HG03175 (cell line): ENCODE measurements around the gene CEP128.

ENCODE experiments used
- ATAC-seq: cut with Tn5 transposase; IDR thresholded peaks from one replicate; pipeline ENCODE4 v1.9.1; 2021; ENCODE audit warnings: mild to moderate bottlenecking, moderate library complexity; ENCODE audit not compliant: unreplicated experiment

CEP128 gene

GRCh38 chr14:80780500-80780899, 161.0 kb downstream of the CEP128 start:
- no peak for ATAC-seq

DNA sequence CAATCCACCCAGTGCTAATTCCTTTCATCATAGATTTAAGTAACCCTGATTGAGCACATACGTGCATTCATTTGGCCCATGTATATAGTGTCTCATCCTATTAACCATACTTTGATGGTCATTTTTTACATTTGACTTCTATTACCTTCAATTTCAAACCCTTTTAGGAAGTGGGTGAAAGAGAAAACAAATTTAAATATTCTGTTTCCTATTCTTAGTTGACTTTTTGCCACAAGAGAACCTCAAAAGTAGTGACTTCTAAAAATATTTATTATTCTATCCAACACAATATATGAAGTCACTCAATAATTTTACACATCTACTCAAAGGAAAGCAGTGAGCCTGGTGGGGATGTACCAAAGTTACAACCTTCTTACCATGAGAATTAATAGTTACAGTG, 164.9 kb downstream of the CEP128 start:
- no peak for ATAC-seq

DNA sequence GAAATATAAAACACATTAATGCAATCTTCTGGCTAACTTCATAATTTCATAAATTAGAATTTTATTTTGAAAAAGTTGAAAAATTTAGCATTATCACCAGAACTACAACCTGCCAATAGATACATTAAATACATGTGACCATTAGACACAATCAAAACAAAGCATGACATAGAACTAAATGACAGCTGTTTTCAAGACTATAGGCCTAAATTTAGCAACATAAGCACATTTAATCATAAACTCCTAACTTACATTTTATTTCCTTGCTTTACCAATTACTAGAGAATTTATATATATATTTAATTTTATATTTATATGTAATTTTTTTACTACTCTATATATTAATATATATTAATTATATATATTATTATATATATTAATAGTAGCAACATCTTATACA, 165.4 kb downstream of the CEP128 start:
- no peak for ATAC-seq

GRCh38 chr14:80772504-80772903, 169.0 kb downstream of the CEP128 start:
- ATAC-seq: no peak

- no peak for ATAC-seq
These were observed 170.3 kb downstream of the CEP128 start for GRCh38 chr14:80771201-80771600.

DNA sequence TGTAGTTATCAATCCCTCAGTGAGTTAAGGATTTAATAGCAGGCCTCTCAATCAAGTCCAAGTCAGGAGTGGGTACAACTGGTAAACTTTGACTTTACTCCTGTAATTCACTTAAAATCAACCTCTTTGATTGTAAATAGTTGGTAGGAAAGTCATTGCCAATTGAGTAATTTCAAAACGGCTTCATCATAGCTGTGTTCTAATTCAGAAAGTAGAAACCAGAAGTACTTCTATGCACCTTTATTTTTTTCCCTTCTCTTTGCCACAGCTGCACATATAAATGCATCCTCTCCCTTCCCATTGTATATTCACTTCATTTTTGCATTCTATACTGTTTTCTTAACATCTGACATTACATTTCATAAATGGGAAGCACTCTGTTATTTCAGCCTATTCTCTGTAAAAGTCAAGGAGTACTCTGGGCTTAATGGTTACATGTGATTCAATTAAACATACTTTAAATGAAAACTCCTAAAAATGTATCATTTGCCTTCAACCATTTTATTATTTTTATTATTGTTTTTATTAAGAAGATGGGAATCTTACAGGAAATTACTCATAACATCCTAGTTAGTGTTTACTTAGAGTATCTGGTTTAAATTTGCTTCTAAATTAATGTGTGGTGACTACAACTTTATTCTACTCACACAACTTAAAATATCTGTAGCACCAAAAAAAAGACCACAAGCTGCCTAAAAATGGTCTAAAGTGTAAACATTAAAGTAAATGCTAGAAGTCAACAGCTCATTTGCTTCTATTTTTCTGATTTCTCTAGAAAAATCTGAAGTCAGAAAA, 171.2 kb downstream of the CEP128 start:
- ATAC-seq: no peak

DNA sequence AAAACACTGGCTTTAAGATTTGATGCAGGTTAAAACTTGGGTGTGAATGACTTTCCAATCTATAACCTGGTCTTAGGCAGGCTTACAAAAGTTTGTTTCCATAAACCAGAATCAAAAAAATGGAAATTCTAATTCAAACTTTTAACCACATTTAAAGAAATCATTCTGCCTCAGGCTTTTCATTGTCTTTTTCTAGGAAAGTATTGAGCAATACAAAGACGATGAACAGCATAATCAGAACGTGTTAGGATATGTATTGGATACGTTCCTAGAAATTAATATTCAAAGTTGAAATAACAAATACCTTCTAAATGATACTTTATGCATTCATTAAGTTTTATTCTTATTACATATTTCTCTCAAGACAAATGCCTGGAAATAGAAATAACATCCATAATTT, 172.9 kb downstream of the CEP128 start:
- ATAC-seq: no peak

DNA sequence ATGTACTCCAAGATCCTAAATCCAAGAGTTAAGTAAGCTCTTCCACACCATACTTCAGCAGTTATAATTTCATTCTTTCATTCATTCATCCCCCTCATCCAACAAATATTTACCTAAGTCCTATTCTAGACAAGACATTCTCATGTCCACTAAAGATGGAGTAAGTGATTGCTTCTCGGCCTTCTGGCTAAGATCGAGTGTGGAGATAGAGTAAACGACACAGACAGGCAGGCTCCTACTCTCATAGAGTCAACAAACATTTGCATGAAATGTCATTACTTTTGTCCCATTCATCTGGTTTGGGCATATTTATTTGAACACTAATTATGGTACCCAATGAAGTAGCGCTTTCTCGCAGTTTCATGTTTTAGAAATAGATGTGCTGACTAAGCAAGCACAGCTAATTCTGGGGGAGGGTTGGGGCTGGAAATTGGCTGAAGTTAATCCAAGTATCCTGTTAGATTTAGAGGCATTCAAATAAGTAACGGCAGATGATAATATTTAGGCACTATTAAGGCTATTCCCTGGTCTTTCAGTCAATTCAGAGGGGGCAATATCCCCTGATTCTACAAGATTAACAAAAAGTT, 176.5 kb downstream of the CEP128 start:
- ATAC-seq: no peak

DNA sequence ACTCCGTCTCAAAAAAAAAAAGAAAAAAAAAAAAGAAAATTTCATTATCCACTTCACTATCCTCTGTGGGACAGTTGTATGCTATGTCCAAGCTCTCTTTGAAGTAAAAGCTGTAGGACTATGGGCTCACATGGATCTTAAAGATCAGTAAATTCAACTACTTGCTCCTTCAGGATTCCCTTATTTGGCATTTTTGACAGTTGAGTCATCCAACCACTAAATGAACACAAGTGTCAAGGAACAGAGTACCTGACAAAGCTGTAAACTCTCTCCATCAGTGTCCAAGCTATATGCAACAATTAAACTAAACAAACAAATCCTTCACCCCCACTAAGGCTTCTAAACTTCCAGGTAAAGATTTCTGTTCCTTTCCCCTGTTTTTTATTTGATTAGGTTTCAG, 177.0 kb downstream of the CEP128 start:
- ATAC-seq: no peak

DNA sequence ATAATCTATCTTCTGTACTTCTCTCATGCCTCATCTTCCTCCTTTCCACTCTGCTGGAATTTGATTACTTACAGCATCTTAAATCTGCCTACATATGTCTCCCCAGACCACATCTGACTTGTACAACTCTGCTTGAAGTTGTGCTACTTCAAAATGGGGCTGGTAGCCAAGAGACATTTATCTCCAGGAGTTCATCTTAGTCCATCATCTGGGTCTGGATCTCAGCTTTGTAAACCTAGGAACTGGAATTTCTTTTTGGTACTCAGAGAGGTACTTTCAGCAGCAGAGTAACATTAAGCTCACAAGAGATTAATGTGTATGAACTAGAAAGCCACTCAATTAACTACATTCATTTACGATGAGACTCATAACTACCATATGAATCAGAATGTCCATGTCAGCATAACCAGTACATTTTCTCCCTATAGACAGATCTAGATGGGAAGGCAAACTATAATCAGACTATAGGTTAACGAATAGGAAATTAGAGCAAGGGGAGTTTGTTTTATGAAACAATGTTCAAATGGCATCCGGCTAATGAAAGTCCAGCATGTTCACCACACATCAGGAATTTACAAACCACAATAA, 178.8 kb downstream of the CEP128 start:
- ATAC-seq: no peak

DNA sequence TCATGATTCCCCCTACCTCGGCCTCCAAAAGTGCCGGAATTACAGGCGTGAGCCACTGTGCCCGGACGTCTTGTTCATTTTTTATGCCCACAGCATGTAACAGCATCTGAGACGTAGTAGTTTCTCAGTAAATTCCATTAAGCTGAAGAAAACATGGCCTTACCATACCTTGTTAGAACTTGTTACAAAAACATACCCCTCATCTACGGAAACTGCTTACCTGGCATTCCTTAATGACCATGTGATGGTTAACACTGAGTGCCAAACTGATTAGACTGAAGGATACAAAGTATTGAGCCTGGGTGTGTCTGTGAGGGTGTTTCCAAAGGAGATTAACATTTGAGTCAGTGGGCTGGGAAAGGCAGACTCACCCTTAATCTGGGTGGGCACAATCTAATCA, 186.8 kb downstream of the CEP128 start:
- ATAC-seq: no peak

- ATAC-seq: no peak
These were observed 190.3 kb downstream of the CEP128 start for GRCh38 chr14:80751285-80751684.

GRCh38 chr14:80726211-80726610, 215.3 kb downstream of the CEP128 start:
- ATAC-seq: no peak

GRCh38 chr14:80718940-80719339, 222.6 kb downstream of the CEP128 start:
- ATAC-seq: no peak

GRCh38 chr14:80714474-80714873, 227.1 kb downstream of the CEP128 start:
- ATAC-seq: no peak

DNA sequence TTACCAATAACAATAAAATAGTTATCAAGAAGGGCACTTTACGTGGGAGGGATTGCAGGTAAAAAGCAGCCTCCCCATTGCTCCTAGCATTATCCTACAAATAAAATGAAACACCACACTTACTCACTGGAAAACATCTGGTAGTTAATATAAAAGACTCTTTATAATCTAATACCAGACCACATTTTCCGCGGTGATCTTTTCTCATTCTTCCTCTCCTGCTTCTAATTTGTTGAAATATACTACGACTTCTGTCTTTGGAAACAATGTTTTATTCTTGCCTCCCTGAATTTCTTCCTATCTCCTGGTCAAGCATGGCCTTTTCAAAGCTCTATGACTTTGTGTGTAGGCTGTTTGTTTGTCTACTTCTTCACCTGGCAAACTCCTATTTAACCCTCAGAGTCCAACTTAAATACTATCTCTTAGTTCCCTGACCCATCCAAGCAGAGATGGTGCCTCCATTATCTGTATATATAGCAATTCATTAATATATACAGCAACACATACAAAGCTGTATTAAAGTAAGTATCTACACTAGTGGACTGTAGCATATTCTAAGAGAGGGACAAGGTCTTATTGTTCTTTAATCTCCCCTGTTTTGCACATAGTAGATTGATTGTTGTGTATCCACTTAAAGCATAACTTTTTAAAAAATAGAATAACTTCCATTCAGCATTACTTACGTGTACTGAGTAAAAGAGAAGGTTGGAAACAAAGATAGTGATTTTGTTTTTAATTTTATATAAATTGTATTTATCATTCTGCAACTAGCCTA, 228.3 kb downstream of the CEP128 start:
- no peak for ATAC-seq

GRCh38 chr14:80705241-80705980, 236.1 kb downstream of the CEP128 start:
- ATAC-seq: no peak

DNA sequence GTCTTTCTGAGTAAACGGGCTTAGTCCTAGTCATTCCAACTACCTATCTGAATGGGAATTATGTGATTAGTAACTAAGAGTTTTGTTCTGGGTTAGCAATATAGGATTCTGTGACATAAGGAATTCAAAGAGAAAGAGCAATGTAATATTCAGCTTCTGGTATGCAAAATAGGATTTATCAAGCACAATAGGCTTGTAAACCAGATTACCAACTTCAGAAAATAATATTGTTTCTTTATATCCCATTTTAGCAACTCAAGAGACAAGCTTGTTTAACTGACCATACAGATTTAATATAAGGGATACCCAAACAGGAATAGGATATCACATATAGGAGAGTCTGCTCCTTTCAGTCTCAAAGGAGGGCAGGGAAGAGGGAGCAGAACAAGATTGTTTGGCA, 240.9 kb downstream of the CEP128 start:
- no peak for ATAC-seq

DNA sequence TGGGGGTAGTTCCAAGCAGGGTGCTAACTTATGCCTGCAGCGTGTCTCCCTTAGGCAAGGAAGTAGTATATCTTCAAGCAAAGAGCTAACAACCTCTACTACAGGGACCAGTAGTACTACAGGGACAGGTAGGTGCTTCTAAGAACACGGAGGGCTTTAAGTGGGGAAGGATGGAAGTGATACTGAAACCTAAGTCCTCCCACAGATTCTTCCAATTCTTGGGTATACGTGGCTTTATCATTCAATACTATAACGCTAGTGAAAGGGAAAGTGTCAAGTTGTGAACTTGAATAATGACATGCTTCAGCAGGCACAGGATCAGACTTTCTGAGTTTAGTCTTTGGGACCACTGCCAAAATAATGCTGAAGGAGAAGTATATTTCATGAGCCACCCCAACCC, 241.7 kb downstream of the CEP128 start:
- no peak for ATAC-seq

- no peak for ATAC-seq
These were observed 242.6 kb downstream of the CEP128 start for GRCh38 chr14:80698974-80699373.

DNA sequence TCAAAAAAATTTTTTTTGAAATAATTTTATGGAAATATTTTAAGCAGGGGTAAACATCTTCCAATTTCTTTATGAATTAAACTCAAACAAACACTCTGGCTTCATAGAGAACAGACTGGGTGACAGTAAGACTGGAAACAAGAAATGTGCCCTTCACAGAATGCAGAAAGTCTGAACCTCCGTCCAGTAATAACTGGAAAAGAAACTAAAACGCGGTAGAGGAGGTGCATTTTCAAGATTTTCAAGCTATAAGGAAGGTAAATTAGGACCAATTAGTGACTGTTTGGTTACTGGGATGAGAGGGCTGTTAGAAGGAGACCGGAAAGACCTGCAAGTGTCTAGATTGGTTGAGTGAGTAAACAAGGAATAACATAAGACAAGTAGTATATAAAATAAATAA, 245.7 kb downstream of the CEP128 start:
- peak; percentile 76 for ATAC-seq
